Iris pigment epithelial cell (primary cell): ENCODE results near the gene SETBP1.

ENCODE experiments used
- DNase-seq: peaks from one replicate; pipeline ENCODE4 v3.0.0-alpha.2; 2011; ENCODE audit warnings: low read depth

The SETBP1 gene

DNA sequence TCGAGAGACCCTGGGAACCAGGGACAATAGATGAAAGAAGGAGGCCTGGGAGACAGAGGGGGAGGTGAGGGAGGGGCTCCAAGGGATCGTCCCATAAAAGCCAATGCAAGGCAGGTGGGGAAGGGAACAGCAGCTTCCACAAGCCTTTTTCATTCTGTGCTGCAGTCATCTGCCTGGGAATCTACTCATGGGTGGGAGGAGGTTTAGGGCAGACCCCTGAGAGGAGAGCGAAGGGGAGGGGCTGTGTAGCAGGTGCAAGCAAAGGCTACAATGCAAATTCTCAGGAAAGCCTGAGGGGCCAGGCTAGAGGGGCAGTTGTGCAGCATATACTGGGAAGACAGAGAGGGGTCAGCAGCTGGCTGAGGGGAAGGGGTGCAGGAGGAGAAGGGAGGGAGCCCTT, 135.4 kb downstream of the SETBP1 start:
- DNase-seq: no peak

- DNase-seq: no peak
Observed at GRCh38 chr18:44816477-44816876, 135.8 kb downstream of the SETBP1 start.

DNA sequence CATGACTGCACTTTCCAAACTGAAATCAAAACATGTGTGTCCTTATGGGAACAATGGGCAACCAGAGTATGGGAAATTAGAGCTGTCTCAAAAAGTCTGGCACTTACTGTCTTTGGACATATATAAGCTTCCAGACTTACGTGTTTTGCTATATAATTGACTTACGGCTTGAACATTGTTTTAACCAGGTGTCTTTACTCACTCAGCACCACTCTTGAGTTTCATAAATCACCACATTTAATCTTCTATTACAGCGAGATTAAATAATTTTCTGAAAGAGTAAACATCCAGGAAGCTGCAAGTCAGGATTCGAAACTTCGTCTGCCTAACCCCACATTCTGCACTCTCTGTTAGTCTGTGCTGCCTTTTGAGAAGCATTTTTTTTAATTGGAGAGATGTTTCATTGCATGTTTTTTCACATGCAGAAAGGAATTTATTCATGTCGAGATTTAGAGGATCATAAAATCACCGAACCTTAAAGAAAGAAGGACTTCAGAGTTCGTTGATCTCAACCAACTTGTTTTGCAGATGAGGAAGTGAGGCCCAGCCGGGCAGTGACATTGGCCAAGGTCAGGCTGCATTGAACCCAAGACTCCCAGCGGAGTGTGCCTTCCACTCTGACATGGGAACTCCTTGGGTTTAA, 137.3 kb downstream of the SETBP1 start:
- no peak for DNase-seq

- no peak for DNase-seq
Observed at GRCh38 chr18:44818668-44819403, 138.1 kb downstream of the SETBP1 start.

GRCh38 chr18:44819944-44820510, 139.3 kb downstream of the SETBP1 start:
- DNase-seq: no peak

GRCh38 chr18:44821924-44822323, 141.2 kb downstream of the SETBP1 start:
- DNase-seq: no peak

DNA sequence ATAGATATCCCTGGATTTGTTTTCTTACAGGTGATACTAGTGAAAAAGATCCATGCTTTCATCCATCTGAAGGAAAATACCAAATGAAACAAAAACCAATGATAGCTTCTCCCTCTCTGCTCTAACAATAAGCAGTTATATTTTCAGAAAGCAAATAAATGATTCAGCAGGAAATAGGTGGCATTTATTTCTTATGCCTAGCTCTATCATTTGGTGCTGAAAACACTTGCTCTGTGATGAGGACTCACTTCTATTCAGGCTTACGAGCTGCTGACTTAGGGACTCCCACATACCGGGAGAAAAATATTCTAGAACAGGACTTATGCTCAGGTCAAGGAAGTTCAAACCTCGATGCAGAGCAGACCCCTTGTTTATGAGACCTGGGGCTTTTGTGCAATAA, 142.6 kb downstream of the SETBP1 start:
- no peak for DNase-seq

GRCh38 chr18:44823782-44824181, 143.1 kb downstream of the SETBP1 start:
- DNase-seq: peak; percentile 7

DNA sequence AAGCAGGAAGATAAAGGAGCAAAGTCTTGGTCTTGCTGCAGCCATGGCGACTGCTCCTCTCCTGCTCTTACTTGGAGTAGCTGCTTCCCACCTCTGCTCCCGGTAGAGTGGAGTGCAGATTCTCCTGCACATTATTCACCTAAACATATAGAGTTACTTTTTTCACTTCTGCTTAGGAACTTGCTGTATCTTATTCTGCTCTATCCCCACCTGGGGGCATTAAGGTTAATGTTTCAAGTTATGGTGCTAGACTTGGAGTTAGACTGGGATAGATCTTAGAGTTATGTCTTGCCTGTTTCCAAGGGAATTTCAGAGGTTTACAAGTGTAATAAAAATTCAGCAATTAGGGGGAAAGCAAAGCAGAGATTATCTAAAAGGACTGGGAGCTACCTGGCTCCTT, 144.2 kb downstream of the SETBP1 start:
- no peak for DNase-seq

GRCh38 chr18:44826418-44827259, 146.0 kb downstream of the SETBP1 start:
- DNase-seq: peak; percentile 86

DNA sequence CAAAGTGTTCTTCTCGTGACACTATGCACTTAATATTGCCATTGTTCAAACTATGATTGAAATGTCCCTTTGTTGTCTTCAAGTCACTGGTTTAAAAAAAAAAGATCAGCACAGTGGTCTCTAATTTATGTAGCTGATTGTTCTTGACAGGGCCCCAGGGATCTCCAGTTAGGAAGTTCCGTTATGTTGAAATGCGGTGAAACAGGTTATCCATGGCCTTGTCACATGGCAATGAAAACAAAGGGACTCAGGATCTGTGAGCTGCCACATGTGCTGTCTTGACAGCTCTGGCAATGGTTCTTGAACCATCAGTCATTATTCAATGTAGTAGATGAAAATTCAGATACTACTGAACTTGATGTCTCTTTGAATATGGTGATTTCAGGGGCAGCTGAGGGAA, 147.4 kb downstream of the SETBP1 start:
- DNase-seq: no peak

DNA sequence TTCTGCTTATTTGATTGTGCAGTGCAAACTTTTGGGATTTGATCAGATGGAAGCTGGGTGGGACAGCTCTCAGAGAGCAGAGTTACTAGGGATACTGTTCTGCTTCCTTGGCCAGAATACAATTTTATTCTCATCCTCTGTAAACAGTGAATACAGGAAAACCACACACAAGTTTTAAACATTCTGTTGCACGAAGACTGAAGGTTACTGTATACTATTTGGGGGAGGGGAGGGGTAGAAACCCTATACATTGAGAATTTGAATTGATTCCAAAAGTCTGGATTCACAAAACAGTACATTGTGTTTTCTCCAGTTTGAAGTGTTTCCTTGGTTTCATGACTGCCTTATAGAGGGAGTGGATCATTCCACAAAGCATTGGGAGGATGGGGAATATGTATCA, 149.9 kb downstream of the SETBP1 start:
- no peak for DNase-seq

DNA sequence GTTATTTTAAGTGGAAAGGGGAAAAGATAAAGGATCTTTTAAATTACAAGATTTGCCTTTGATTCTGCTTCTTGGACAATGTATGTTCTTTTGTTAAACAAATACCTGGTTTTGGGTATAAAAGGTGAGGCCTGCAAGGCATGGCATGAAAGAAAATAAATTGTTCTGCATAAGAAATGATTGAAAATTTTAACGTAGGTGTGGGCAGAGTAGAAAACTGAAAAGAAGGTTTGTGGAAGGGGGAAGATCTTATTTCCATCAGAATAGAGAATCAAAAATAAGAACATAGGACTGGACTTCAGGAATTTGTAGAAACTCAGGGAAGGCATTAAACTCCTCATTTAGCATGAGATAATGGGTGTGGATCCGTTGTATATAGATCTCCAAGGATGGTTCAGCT, 153.1 kb downstream of the SETBP1 start:
- no peak for DNase-seq

DNA sequence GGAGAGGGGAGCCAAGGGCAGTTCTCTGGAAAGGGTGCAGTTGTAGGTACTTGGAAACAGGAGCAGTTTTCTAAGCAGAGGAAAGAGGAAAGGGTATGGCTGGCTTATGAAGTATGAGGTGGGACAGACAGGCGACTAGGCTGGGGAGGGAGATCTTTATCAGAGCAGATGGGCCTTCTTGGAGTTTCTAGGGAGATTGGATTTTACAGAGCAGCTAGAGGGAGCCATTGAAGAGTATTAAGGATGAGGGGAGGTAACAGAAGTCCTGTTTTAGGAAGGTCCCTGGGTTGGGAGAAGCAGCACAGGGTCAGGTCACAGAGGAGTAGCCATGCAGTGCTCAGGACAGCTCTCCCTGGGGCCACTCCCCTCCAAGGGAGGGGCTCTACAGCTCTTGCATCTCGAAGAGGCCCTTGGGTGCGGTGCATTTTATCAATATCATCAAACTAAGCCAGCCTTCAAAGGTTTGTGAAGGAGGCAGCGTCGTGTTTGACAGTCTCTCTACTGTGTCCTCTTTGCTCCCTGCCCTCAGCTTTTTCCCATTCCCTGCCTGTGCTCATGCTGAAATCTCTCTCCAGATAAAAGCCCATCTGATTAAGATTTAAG, 154.3 kb downstream of the SETBP1 start:
- no peak for DNase-seq

- no peak for DNase-seq
Observed at GRCh38 chr18:44835703-44836102, 155.0 kb downstream of the SETBP1 start.

DNA sequence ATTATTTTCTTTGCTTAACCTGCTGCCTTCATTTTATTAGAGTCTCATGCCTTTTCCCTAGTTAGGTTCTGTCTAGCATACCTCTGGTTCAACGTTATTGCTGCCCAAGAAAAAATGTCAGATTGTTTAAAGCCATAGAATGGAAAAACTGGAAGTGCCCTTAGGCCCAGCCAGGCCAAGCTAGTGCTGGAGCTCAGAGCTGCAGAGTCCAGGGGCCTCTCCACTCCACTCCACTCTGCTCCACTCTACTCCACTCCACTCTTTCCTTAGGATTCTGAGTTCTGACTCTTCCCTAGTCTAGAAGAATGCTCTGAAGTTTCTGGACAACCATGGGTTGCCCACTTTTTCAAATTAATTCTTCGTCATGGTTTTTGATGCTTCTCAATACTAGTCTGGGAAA, 155.6 kb downstream of the SETBP1 start:
- DNase-seq: no peak

DNA sequence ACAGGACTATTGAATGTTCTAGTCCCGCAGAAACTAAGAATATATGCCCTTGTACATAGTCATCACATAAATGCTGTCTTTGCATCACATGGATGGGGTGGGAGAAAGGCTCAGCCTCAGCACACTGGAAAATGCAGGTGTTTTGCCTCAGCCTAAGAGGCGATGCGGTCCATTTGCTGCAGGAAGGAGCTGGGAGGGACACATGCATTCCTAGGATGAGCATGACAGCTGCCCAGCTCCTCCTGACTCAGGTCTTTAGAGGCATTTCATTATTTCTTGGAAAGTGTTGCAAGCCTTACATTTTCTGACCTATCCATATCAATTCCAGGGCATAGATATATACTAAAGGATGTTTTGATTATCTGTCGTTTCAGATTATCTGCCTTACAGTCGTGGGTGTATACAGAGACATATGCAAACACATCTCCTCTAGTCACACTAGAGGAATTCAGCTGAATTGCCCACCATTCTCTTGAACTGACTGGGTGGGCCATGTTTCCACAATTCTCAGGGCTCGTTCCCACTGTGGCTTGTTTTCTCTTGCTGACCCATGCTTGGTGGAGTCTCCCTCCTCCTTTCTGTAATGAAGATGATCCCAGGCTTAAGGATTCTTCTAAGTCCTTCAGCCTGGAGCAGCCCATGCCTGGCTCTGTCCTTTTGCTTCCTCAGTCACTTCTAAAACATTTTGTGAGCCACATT, 156.9 kb downstream of the SETBP1 start:
- no peak for DNase-seq

GRCh38 chr18:44838971-44839666, 158.4 kb downstream of the SETBP1 start:
- DNase-seq: peak; percentile 42

- no peak for DNase-seq
Observed at GRCh38 chr18:44840058-44840790, 159.5 kb downstream of the SETBP1 start.

GRCh38 chr18:44841221-44841620, 160.5 kb downstream of the SETBP1 start:
- no peak for DNase-seq
